Fibroblast of skin of right quadriceps (primary cell): ENCODE data around the gene MSI2.

Experiments
- DNase-seq: peaks from one replicate; pipeline ENCODE4 v3.0.0-alpha.2; 2013

MSI2 gene

DNA sequence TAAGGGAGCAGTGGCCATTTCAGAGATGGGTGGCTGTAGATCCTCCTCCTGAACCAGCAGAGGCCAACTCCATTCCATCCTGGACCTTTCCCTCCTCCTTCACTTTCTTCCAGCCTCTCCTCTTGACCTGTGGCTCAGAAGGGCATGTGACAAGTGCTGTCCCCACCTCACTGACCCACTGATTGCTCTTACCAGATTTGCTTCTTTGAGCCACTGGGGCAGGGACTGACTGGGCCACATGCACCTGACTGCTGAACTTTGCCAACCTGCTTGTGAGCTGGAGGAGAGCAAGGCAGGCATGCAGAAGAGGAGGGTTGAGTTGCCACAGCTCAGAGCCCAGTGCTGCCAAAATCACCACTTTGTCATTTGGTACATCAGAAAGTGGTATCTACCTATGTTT lies 68.3 kb downstream of the MSI2 start:
- no peak for DNase-seq

- DNase-seq, result no peak
Observed at GRCh38 chr17:57326336-57326735, 70.0 kb downstream of the MSI2 start.

GRCh38 chr17:57326764-57327163 lies 70.4 kb downstream of the MSI2 start:
- DNase-seq, result no peak

GRCh38 chr17:57327176-57327970 lies 71.0 kb downstream of the MSI2 start:
- DNase-seq, result no peak

- DNase-seq, result no peak
Observed at GRCh38 chr17:57328109-57328882, 72.0 kb downstream of the MSI2 start.

DNA sequence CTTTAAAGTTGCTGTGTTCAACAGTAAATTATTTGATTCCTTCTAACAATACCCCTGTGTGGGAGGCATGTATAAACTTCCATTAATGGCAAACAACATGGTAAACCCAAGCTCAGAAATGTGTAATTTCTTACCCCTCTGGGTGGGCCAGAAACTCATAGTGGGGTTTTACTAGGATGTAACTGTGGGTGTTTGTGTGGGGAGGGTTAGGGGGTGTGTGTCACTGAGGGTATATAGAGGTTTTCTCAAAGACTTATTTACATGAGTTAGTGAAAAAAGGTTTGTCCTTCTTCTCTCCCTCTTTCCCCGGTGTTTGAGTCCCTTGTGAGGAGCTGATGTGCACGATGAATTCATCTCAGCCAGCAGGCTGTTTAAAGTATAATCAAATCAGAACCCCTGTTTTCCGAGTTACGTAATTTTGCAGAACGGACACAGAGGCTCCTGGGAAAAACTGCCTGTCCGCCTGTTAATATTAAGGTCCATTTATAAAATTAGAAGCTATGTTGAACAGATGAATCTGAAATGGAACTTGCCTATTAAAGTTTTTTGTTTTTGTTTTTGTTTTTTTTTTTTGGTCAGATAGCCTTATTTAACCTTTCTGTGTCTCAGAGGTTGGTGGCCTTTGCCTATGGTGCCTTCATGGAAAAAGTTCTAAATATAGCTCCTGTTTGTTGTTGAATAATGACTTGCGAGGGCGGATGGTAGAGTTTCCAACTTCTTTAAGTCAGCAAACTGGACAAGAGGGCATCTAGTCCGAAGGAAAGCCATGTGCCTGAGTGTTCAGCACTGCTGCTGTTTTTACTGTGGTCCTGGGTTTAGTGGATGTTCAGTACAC lies 73.3 kb downstream of the MSI2 start:
- no peak for DNase-seq

GRCh38 chr17:57330587-57330986 lies 74.3 kb downstream of the MSI2 start:
- DNase-seq, result no peak

GRCh38 chr17:57331423-57331822 lies 75.1 kb downstream of the MSI2 start:
- no peak for DNase-seq

DNA sequence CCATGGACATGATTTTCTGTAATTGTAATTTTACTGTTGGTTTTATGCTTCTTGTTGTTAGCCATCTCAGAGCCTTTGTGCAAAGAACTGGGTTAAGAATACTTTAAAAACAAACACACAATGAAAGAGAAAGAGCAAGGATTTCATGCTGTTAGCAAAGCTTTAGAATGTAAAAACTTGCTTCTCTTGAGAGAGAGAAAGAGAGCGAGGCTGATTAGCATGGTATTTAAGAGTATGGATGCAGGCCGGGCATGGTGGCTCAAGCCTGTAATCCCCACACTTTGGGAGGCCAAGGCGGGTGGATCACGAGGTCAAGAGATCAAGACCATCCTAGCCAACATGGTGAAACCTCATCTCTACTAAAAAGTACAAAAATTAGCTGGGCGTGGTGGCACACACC lies 76.2 kb downstream of the MSI2 start:
- DNase-seq, result no peak

DNA sequence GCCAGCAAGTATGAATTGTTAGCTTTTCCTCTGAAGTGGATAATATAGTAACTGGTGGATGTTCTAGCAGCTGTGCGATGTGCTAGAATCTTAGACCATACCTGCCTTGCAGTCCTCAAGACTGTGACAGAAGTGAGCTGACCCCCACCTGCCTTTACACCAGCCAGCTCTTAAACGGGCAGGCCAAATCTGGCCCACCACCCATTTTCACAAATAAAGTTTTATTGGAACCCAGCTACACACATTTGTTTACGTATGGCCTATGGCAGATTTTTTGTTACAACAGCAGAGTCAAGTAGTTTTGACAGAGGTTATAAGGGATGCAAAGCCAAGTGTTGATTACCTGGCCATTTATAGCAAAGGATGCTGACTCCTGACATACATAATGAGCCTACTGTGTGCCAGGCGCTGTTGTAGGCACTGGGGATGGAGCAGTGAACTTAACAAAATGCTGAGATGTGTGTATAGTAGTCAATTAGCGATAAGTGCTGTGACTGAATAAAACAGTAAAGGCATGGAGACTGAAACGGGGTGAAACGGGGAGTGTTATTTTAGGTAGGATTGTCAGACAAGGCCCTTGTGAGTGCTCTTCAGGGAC lies 79.0 kb downstream of the MSI2 start:
- no peak for DNase-seq

- no peak for DNase-seq
Observed at GRCh38 chr17:57337390-57337789, 81.1 kb downstream of the MSI2 start.

- no peak for DNase-seq
Observed at GRCh38 chr17:57338257-57338914, 82.1 kb downstream of the MSI2 start.

DNA sequence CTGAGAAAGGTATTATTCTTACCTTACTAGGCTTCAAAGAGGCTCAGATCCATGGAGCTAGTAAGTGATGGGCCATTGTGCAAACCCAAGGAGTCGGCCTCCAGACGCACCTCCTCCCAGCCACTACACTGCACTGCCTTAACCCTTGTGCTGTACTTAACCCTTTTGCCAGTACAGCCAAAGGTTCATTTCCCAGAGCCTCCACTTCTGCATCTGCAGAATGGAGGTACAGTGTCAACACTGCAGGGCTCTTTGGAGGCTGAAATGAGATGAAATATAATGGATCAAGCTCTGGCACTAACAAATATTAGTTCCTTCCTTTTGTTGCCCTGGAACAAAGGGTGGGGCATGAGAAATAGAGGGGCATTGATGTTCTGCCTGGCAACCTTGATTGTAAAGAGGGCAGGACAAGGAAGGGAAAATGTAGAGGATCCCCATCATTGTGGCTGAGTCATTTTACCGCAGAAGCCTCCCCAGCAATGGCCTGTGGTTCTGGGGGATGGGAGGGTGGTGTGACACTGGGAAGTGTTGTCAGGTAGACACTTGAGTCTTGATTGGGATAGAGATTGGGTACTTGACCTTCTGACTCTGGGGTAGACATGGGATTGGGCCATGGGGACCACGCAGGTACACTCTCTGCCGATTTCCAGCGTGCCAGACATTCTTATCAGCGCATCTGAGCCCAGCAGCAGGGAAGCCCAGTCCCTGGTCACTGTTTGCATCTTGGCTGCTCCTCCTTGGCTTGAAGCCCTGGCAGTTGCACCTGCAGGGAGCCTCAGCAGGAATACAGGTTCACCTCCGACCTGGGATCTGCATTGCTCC lies 84.0 kb downstream of the MSI2 start:
- no peak for DNase-seq

DNA sequence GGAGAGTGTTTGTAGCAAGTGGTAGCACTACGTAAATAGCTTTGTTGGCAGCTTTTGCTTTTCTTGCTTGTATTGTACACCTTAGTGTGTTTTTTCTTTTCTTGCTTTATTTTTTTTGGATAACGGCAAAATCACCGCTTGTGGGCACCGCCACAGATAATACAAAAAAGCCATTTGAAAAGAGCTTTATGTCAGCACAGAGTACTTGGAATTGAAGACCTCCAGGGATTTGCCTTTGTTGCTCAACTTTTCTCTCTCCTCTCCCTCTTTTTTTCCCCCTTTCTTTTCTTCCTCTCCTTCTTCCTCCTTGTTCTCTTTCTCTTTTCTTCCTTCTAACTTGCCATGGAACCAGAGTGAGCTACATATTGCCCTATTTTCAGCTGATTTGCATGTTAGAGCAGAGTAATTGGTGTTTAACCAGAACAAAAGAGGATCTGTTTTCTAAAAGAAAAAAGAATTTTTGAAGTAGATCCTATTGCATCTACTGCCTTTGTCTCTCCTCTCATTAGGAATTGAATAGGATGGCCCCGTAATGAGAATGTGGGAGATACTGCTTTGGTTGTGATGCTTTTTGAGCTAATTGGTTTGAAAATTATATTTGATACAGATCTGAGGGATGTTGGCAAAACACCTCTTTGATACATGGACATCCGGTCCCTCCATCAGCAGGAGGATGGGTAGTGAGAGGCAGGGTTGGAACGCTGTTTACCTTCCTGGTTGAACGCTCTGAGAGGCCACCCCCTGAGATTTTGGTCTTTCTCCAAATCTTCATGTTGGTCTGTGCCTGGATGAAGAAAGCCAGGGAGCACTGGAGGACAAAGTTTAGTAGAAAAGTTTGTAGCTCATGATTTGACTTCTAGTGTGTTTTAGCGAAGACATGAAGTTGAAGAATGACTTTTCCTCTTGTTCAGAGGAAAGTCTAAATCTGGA lies 85.6 kb downstream of the MSI2 start:
- no peak for DNase-seq

DNA sequence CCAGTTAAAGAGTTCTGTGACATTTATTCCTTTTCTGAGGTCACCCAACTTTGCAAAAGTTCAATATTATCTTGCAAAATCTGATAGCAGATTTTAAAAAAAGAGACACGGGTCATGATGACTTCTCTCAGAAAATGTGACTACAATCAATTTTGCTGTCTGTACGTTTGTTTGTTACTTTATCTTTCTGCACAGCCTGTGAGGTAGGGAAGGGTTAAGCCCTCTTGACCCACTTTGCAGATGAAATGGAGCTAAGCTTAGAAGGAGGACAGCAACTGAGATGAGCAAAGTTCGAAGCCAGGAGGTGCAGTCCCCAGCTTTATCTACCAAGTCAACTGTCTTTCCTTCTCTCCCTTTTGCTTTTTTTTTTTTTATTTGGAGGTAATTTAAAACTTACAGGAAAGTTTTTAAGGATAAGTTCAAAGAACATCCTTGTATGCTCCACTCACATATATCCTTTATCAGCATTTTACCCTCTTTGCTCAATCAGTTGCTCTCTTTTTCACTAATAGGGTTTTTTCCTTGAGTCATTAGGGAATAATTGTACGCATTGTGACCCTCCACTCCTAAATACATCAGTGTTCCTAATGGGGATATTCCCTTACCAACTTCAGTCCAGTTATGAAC lies 86.8 kb downstream of the MSI2 start:
- DNase-seq, result no peak

- no peak for DNase-seq
Observed at GRCh38 chr17:57343717-57344116, 87.4 kb downstream of the MSI2 start.

DNA sequence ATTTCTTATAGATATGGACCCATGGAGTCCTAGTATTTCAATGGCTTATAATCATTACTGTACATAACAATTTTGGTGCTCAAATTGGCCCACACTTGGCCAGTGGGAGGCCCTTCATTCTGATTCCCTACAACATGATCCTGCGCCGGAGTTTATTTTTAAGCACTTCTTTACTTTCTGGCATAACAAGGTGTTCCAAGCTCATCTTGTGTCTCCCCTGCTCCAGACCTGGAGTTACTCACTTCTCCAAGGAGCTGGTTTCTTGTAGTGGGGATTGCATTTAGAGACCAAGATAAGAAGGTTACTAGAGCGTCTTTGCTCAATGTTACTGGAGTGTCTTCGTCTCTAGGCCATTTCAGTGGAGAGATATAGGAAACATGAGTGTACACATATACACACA lies 87.9 kb downstream of the MSI2 start:
- DNase-seq, result no peak

DNA sequence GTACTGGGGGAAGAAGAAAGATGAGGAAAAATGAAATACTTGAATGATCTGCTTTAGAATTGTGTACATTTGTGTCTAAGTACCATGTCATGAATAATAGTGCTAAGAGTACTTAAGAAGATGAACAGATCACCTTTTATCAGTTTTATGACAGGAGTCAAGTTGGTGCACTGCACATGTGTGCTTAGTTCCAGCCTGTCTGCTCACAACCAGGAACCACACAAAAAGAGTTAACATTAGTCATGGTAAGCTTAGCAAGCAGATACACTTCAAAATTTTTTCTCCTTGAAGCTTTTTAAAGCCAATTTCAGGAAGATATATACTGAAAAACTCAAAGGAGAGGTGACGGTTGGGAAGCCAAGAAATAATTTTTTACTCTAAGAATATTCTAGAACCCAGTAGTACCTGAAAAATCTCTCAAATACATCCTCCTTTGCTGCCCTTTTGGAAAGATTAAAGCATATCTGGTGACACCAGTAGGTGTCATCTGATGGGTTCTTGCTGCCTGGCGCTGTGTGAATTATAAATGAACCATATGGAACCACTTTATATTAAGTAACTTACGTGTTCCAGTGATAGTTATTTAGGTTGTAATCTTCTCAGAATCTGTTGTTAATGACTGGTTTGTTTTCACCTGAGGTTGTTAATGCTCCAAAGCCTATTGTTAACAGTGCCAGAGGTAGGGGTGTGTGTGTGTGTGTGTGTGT lies 93.4 kb downstream of the MSI2 start:
- DNase-seq, result no peak

DNA sequence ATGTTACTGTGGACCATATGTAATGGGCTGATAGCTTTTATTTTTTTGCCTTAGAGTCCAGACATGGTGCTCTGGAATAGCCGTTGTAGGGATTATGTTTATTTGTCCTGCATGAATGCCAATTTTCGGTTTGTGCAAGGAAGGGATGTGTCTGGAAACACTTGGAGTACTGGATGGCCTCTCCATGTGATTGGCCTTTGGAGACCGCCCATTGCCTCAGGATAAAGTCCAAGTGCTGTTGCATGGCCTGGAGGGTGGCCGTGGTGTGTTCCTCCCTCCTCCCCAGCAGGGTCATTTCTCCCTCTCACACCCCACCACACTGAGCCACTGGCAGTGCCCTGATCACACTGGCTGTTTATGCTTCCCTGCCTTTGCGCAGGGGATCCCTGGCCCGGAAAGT lies 93.9 kb downstream of the MSI2 start:
- DNase-seq, result no peak
